BLaER1 (cell line): ENCODE measurements around the gene TATDN2.

Experiments used
- H3K27ac ChIP-seq: shearing (Covaris generic); formaldehyde crosslinking; 2 replicates; pipeline ENCODE4 v1.8.1; 2022
- H3K27me3 ChIP-seq: shearing (Covaris generic); formaldehyde crosslinking; 2 replicates; pipeline ENCODE4 v1.8.1; 2022
- H3K36me3 ChIP-seq: shearing (Covaris generic); formaldehyde crosslinking; 2 replicates; pipeline ENCODE4 v1.8.1; 2022
- H3K4me1 ChIP-seq: shearing (Covaris generic); formaldehyde crosslinking; 2 replicates; pipeline ENCODE4 v1.8.1; 2022
- H3K4me2 ChIP-seq: shearing (Covaris generic); formaldehyde crosslinking; 2 replicates; pipeline ENCODE4 v1.8.1; 2022
- H3K4me3 ChIP-seq: shearing (Covaris generic); formaldehyde crosslinking; 2 replicates; pipeline ENCODE4 v1.8.1; 2022
- H3K9ac ChIP-seq: shearing (Covaris generic); formaldehyde crosslinking; 2 replicates; pipeline ENCODE4 v1.8.1; 2022
- H3K9me3 ChIP-seq: shearing (Covaris generic); formaldehyde crosslinking; 2 replicates; pipeline ENCODE4 v1.8.1; 2022
- H4K20me1 ChIP-seq: shearing (Covaris generic); formaldehyde crosslinking; 2 replicates; pipeline ENCODE4 v1.8.1; 2022
- Cebpa-rat ChIP-seq: shearing (Covaris generic); IDR thresholded peaks from 2 replicates; pipeline ENCODE4 v1.8.1; 2022

The TATDN2 gene

DNA sequence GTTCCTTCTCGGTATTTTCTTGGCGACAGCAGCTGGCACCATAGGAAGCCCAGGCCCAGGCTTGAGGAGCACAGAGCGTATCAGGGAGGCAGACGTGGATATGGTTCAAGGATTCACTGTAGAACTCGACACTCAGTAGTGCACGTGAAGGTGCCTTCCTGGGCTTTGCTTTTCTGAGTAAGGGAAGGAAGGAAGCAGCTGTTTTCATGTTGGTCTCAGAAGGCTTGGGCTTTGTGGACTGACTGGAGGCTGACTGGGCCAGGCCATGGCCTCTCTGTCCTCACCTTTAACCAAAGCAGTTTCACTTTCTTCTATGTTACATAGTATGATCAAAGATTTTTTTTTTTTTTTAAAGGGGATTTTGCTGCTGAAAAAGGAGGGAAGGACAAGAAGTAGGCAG is 51.4 kb downstream of the TATDN2 start:
- peaks cover 42% of the 10 kb centered on the region for H3K4me1 ChIP-seq
- no peak for TF ChIP-seq Cebpa-rat
- H3K4me3 ChIP-seq = no peak overlapping the region
- H4K20me1 ChIP-seq = peaks cover 25% of the 10 kb centered on the region
- peaks cover 10% of the 10 kb centered on the region for H3K9me3 ChIP-seq
- peak overlapping the region; percentile 63 for H3K9ac ChIP-seq
- peak overlapping the region; percentile 76 for H3K4me2 ChIP-seq
- H3K27ac ChIP-seq = peak overlapping the region; percentile 79
- H3K36me3 ChIP-seq = peaks cover 78% of the 10 kb centered on the region
- no peaks in the 10 kb centered on the region for H3K27me3 ChIP-seq

GRCh38 chr3:10300087-10300486 is 51.8 kb downstream of the TATDN2 start:
- Histone ChIP-seq H3K9me3 (peaks cover 10% of the 10 kb centered on the region), H3K27me3 (no peaks in the 10 kb centered on the region), H3K36me3 (peaks cover 80% of the 10 kb centered on the region), H3K4me3 (no peak overlapping the region), H3K9ac (peak overlapping the region; percentile 63), H3K4me2 (peak overlapping the region; percentile 76), H4K20me1 (peaks cover 29% of the 10 kb centered on the region), H3K27ac (peak overlapping the region; percentile 79), H3K4me1 (peaks cover 38% of the 10 kb centered on the region)
- TF ChIP-seq Cebpa-rat = no peak

DNA sequence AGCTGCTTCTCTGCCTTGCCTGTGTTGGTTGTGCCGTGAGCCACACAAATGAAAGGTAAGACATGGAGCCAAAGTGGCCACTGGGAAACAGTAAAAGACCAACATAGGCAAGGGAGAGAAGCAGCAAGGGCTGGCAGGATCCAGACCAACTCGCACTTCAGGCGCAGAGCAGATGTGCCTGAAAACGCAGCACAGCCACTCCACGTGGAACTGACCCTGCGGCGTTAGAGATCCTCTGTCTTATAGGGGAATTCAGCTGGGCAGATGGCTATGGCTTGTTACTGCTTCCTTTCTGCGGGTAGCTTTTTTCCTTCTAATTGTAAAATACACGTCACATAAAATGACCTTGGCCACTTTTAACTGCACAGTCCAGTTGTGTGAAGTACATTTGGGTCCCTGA is 54.8 kb downstream of the TATDN2 start:
- peaks cover 33% of the 10 kb centered on the region for H4K20me1 ChIP-seq
- no peak overlapping the region for H3K27ac ChIP-seq
- H3K9me3 ChIP-seq = no peaks in the 10 kb centered on the region
- no peaks in the 10 kb centered on the region for H3K27me3 ChIP-seq
- H3K9ac ChIP-seq = no peak overlapping the region
- H3K36me3 ChIP-seq = peaks cover 88% of the 10 kb centered on the region
- TF ChIP-seq Cebpa-rat = no peak
- peaks cover 35% of the 10 kb centered on the region for H3K4me1 ChIP-seq
- H3K4me2 ChIP-seq = no peak overlapping the region
- no peak overlapping the region for H3K4me3 ChIP-seq

DNA sequence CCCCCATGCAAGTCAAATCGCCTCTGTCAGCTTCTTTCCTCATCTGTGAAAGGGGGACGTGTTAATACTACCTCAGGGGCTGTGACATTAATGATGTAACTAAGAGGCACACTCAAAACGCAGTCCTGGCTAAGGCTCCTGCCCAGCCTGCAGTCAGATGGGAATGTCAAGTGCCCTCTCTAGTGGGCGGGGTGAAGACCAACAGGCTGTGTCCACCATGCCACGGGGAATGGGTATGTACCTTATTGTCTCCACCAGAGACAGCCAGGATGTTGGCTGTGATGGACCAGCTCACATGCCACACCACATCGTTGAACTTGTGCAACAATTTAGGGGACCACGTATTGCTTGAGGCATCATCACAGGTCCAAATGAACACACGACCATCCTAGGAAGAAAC is 55.5 kb downstream of the TATDN2 start:
- Histone ChIP-seq H3K4me1 (peaks cover 30% of the 10 kb centered on the region), H3K27me3 (no peaks in the 10 kb centered on the region), H3K36me3 (peaks cover 92% of the 10 kb centered on the region), H3K9ac (no peak overlapping the region), H3K4me2 (no peak overlapping the region), H3K9me3 (no peaks in the 10 kb centered on the region), H3K27ac (no peak overlapping the region), H4K20me1 (peaks cover 33% of the 10 kb centered on the region), H3K4me3 (no peak overlapping the region)
- TF ChIP-seq Cebpa-rat = no peak

DNA sequence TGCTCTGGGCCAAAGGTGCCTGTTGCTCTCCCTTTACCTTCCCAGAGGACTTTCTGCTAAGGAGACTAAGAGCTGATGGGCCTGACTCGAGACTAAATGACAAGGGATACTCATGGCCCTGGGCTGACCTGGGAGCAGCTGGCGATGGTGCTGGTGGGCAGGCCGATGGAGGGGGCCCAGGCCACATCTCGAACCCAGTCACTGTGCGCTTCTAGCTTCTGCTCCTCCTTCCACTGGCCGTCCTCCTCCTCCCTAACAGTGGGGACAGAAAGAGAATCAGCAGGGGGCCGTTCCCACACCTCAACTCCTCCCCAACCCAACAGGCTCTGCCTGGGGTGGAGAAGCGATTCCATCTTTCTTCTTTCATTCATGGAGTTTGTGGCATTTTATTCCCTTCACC is 56.6 kb downstream of the TATDN2 start:
- Histone ChIP-seq H3K27ac (no peak overlapping the region), H3K4me1 (peaks cover 26% of the 10 kb centered on the region), H3K4me2 (no peak overlapping the region), H4K20me1 (peaks cover 26% of the 10 kb centered on the region), H3K27me3 (no peaks in the 10 kb centered on the region), H3K9ac (no peak overlapping the region), H3K9me3 (no peaks in the 10 kb centered on the region), H3K36me3 (peaks cover 100% of the 10 kb centered on the region), H3K4me3 (no peak overlapping the region)
- TF ChIP-seq Cebpa-rat = no peak

GRCh38 chr3:10305331-10305902 is 57.2 kb downstream of the TATDN2 start:
- H3K27ac ChIP-seq = no peak overlapping the region
- no peak overlapping the region for H3K9ac ChIP-seq
- TF ChIP-seq Cebpa-rat = no peak
- peaks cover 25% of the 10 kb centered on the region for H3K4me1 ChIP-seq
- no peaks in the 10 kb centered on the region for H3K9me3 ChIP-seq
- H3K36me3 ChIP-seq = peaks cover 100% of the 10 kb centered on the region
- no peak overlapping the region for H3K4me2 ChIP-seq
- peaks cover 21% of the 10 kb centered on the region for H4K20me1 ChIP-seq
- H3K27me3 ChIP-seq = no peaks in the 10 kb centered on the region
- no peak overlapping the region for H3K4me3 ChIP-seq

DNA sequence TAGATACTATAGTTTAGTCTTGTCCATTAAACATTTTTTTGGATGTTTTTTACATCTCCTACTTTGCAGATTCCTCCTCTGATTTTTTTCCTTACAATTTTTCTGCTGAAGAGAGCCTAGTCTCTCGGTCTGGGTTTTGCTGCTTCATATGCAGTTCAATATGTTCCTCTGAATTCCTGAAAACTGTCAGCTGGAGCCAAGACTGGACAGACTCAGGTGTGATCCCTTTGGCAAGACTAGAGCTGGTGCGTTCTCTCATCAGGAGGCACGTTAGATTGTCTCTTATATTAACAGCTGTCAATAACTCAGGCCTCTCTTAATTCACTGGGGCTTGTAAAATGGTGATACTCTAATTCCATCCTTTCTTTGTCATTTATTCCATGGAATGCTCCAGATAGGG is 57.9 kb downstream of the TATDN2 start:
- H3K4me1 ChIP-seq = peaks cover 18% of the 10 kb centered on the region
- peaks cover 100% of the 10 kb centered on the region for H3K36me3 ChIP-seq
- no peak overlapping the region for H3K9ac ChIP-seq
- no peaks in the 10 kb centered on the region for H3K27me3 ChIP-seq
- H4K20me1 ChIP-seq = peaks cover 21% of the 10 kb centered on the region; the same call in 1 of the 2 replicates
- no peak for TF ChIP-seq Cebpa-rat
- no peak overlapping the region for H3K4me2 ChIP-seq
- H3K4me3 ChIP-seq = no peak overlapping the region
- H3K27ac ChIP-seq = no peak overlapping the region
- H3K9me3 ChIP-seq = no peaks in the 10 kb centered on the region

GRCh38 chr3:10308678-10309077 is 60.4 kb downstream of the TATDN2 start:
- no peak for TF ChIP-seq Cebpa-rat
- Histone ChIP-seq H3K4me2 (no peak overlapping the region), H3K36me3 (peaks cover 100% of the 10 kb centered on the region), H3K9ac (no peak overlapping the region), H4K20me1 (peaks cover 43% of the 10 kb centered on the region), H3K4me1 (peaks cover 11% of the 10 kb centered on the region), H3K4me3 (no peak overlapping the region), H3K9me3 (no peaks in the 10 kb centered on the region), H3K27me3 (no peaks in the 10 kb centered on the region), H3K27ac (no peak overlapping the region)

GRCh38 chr3:10309736-10310135 is 61.5 kb downstream of the TATDN2 start:
- no peaks in the 10 kb centered on the region for H3K9me3 ChIP-seq
- H4K20me1 ChIP-seq = peaks cover 47% of the 10 kb centered on the region
- TF ChIP-seq Cebpa-rat = no peak
- peak overlapping the region; percentile 27; the same call in 1 of the 2 replicates for H3K27ac ChIP-seq
- H3K27me3 ChIP-seq = no peaks in the 10 kb centered on the region
- peaks cover 100% of the 10 kb centered on the region for H3K36me3 ChIP-seq
- no peak overlapping the region for H3K4me3 ChIP-seq
- H3K9ac ChIP-seq = peak overlapping the region; percentile 48; the same call in 1 of the 2 replicates
- no peak overlapping the region for H3K4me2 ChIP-seq
- H3K4me1 ChIP-seq = peaks cover 11% of the 10 kb centered on the region

GRCh38 chr3:10310578-10310977 is 62.3 kb downstream of the TATDN2 start:
- H3K36me3 ChIP-seq = peaks cover 100% of the 10 kb centered on the region
- peaks cover 11% of the 10 kb centered on the region for H3K4me1 ChIP-seq
- no peak overlapping the region for H3K4me2 ChIP-seq
- H3K4me3 ChIP-seq = no peak overlapping the region
- no peak for TF ChIP-seq Cebpa-rat
- no peaks in the 10 kb centered on the region for H3K27me3 ChIP-seq
- peaks cover 41% of the 10 kb centered on the region for H4K20me1 ChIP-seq
- H3K9ac ChIP-seq = peak overlapping the region; percentile 48; the same call in 1 of the 2 replicates
- no peak overlapping the region for H3K27ac ChIP-seq
- H3K9me3 ChIP-seq = no peaks in the 10 kb centered on the region

DNA sequence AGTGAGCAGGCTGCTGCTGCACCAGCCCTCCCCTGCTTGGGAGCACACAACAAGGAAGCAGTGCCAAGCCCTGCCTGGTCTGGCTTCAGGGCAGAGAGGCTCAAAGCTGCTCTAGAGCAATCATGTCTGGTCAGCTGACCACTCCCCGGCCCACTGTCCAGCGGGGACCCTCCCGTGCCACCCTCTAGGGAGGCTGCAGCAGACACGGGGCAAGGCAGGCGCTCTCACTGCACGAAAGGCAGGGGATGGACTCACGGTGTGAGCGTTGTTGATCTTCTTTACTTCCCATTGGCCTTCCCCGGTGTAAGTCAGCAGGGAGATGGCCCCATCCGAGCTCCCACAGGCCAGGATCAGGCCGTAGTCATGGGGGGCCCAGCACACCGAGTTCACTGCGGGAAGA is 63.5 kb downstream of the TATDN2 start:
- peaks cover 49% of the 10 kb centered on the region for H4K20me1 ChIP-seq
- H3K4me3 ChIP-seq = no peak overlapping the region
- H3K4me2 ChIP-seq = no peak overlapping the region
- TF ChIP-seq Cebpa-rat = no peak
- H3K9ac ChIP-seq = no peak overlapping the region
- peaks cover 100% of the 10 kb centered on the region for H3K36me3 ChIP-seq
- peaks cover 11% of the 10 kb centered on the region for H3K4me1 ChIP-seq
- H3K9me3 ChIP-seq = no peaks in the 10 kb centered on the region
- H3K27ac ChIP-seq = no peak overlapping the region
- no peaks in the 10 kb centered on the region for H3K27me3 ChIP-seq
